GM19351 (cell line): Measurements from ENCODE around the gene PDE4D.
"Not testable (repeated sequence)": the region's sequence is repeated elsewhere in the genome, so short reads cannot be mapped to it uniquely, and the experiment has no call there.

Experiments used
- ATAC-seq: cut with Tn5 transposase; IDR thresholded peaks from one replicate; pipeline ENCODE4 v1.9.1; 2021; ENCODE audit warnings: mild to moderate bottlenecking, moderate library complexity; ENCODE audit not compliant: unreplicated experiment

The PDE4D gene

GRCh38 chr5:59620535-59621212 is 272.9 kb downstream of the PDE4D start:
- peak; percentile 65 for ATAC-seq

DNA sequence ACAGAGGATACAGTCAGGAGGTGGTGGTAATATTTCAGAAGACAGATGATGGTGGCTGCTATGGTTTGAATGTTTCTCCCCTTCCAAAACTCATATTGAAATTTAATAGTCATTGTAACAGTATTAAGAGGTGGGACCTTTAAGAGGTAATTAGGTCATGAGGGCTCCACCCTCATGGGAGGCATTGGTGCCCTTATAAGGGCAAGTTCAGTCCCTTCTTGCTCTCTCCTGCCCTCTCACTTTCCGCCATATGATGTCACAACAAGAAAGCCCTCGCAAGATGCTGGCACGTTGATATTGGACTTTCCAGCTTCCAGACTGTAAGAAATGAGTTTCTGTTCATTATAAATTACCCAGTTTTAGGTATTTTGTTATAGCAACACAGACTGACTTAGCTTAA is 274.9 kb downstream of the PDE4D start:
- no peak for ATAC-seq

- no peak for ATAC-seq
These were observed 276.2 kb downstream of the PDE4D start for GRCh38 chr5:59617186-59617771.

- ATAC-seq, result no peak
These were observed 277.1 kb downstream of the PDE4D start for GRCh38 chr5:59616413-59616812.

DNA sequence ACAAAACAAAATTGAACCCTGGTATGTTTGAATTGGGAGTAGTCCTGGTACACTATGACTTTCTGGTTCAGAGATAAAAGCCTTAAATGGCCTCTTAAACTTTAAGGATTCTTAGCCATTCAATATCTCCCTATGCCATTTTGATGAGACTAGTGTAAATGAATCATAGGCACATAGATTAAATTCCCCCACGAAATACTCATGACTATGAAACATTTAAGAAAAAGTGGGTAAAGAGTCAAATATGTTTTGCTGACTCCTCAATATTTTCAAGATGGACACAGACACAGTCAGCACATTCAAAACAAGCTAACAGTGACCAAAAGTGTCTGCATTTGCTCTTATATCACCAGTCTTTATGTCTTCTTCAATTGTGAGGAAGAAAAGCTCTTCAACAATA is 278.3 kb downstream of the PDE4D start:
- ATAC-seq, result no peak

- ATAC-seq, result peak; percentile 41
These were observed 283.8 kb downstream of the PDE4D start for GRCh38 chr5:59609501-59610265.

DNA sequence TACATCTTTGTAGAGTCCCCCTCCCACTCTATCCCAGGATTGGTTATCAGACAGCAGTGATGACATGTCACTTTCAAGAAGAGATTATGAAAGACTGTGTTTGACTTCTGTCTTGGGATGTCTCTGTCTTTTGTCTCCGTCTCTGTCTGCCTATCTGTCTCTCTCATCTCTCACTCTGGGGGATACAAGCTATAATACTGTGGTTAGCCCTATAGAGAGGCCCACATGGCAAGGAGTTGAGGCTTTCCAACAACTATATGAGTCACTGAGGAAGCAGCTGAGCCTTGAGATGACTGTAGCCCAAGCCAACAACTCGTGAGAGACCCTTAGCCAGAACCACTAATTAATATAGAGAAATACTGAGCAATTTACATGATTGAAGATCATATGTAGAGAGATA is 284.8 kb downstream of the PDE4D start:
- ATAC-seq, result peak; percentile 89

GRCh38 chr5:59607138-59607765 is 286.3 kb downstream of the PDE4D start:
- no peak for ATAC-seq

DNA sequence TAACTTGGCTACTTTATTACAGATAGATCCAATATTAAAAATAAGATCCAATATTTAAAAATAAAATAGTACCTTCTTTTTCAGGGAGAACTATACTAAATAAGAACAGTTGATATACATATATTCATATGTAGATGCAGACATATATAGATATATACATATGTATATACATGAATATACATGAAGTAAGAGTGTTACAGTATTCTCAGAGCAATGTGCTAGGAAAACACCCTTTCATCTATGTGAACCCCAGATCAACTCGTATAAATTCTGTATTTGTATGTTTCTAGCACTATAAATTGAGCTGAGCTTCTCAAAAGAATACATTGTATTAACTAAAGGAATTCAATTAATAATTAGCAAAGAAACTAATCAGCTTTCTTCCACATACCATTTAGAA is 287.6 kb downstream of the PDE4D start:
- ATAC-seq, result no peak

- no peak for ATAC-seq
These were observed 289.4 kb downstream of the PDE4D start for GRCh38 chr5:59604111-59604510.

DNA sequence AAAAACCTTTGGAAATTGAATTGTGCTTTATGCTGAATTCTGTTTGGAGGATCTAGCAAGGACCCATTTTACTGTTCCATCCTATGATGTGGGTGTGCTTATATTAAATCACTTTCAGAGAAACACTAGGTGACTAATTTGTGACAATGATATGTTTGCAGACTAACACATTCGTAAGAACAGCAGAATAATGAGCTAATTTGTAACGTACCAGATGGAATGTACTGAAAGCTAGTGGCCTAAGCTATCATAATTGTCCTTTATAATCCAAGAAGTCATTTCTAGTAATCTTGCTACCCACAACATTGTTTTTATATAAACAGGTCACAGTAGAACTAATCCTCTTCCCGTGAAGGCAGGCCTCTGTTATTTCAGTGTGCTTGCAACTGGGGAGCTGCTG is 292.5 kb downstream of the PDE4D start:
- ATAC-seq, result no peak

- ATAC-seq, result no peak
These were observed 293.4 kb downstream of the PDE4D start for GRCh38 chr5:59600153-59600552.

DNA sequence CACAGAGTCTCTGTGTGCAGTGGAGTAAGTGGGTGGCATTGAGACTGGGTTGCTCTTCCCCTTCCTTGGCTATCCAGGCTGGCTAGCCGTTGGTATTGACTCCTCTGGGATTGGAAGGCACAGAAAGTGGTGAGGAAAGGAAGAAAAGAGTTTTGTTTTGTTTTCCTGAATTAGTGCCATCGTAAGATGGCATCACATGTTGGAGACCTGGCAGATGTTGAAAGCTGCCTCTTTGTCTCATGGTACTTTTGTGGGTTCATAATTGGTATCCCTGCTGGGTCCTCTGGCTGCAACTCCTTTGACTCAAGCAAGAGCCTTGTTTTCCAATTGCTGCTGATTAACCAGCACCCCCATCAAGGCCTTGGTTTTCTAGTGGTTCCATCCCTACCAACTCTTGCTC is 293.8 kb downstream of the PDE4D start:
- ATAC-seq, result no peak

DNA sequence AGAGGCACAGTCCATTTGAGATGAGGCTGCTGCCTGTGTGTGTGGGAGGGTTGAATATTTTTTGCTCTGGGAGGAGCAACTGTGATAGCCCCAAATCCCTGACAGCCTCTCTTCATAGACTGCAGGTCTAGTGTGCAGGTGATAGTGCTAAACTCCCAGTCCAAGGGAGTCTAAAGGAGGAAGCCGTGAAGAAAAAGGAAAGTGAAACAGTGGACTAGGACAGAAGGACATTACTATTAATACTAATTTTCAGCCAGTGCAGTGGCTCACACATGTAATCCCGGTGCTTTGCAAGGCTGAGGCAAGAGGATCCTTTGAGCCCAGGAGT is 295.0 kb downstream of the PDE4D start:
- ATAC-seq, result peak; percentile 68

DNA sequence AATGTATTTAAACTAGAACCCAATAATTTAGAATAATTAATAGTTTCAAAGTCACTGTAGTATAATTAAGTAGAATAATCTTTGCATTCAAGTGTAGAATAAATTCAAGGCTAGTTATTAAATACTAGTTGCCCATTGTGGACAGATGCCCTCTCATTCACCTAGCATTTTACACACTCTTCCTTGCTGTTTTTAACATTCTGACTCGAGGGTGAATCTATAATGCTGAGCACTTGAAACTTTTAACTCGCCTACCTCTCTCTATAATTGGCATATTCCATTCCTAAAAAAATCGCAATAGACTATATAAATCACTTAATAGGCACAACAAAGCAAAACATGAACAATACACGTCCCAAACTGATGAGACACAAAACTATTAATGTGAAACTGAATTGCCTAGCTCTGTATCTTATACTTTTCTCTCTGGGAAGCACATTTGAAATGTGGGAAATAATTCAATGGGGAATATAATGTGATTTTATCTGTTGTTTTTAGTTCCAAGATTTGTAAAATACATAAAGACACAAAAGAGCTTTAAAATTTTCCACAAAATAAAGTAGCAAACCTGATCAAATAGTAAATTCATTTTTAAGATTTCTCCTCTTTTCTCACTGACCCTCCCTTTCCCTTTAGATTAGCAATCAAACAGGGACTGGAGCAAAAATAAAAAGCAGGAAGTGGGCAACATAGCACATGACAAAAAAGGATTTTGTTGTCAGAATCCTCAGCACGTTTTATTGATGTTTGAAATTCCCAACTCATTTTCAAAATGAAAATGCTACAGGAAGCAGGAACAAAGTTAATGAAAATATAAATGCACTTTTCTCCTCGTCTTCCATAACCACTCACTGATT is 295.6 kb downstream of the PDE4D start:
- peak; percentile 10 for ATAC-seq

GRCh38 chr5:59596586-59597350 is 296.8 kb downstream of the PDE4D start:
- ATAC-seq, result no peak

DNA sequence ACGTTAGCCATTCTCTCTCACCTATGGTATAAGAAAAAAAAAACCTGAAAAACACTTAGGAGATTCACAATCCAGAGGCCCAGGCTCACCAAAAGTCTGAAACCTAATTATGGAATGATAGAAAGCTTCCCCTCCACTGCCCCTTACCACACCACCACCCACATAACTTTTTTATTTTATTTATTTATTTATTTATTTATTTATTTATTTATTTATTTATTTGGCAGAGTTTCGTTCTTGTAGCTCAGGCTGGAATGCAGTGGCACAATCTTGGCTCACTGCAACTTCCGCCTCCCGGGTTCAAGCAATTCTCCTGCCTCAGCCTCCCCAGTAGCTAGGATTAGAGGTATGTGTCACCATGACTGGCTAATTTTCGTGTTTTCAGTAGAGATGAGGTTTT is 299.4 kb downstream of the PDE4D start:
- not testable (repeated sequence) for ATAC-seq

DNA sequence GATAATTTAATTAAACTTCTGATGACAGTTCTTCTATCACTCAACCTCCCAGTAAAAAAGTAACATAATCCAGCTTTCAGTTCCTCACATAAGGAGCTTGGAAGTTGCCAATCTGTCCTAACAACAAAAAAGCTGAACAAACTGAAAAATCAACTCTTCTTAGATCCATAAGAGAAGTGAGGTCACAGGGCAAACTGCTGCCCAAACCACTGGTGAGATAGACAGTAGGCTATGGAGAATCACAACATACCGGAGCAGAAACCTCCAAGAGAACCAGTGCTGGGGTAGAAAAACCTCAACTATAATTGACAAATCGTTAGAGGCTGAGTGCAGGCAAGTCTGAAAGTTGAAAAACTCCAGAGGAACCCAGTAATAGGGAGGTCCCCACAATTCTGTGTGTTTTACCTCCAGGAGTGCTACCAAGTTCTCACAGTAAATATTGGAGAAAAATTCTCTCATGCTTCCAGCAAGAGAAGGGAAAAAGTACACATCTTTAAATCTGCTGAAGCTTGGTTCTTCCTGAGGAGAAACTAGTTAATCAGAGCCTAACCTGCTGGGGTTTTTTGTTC is 300.0 kb downstream of the PDE4D start:
- ATAC-seq, result no peak

GRCh38 chr5:59592101-59592500 is 301.4 kb downstream of the PDE4D start:
- no peak for ATAC-seq

GRCh38 chr5:59591162-59591561 is 302.4 kb downstream of the PDE4D start:
- ATAC-seq, result peak; percentile 93
